BE2C (cell line): ENCODE measurements around the gene JADE2.
A peak's percentile ranks its signal among the peaks of the same experiment; 100 is the strongest.

Experiments used
- DNase-seq: peaks from one replicate; pipeline ENCODE4 v3.0.0-alpha.2; 2020
- H3K27me3 ChIP-seq: fragments of 250-450 bp; sonication (Bioruptor Pico); 2 replicates; pipeline ENCODE4 v1.5.1; 2020; ENCODE audit warnings: mild to moderate bottlenecking
- H3K36me3 ChIP-seq: fragments of 250-450 bp; sonication (Bioruptor Pico); 2 replicates; pipeline ENCODE4 v1.5.1; 2020; ENCODE audit warnings: mild to moderate bottlenecking
- H3K4me1 ChIP-seq: fragments of 250-450 bp; sonication (Bioruptor Pico); 2 replicates; pipeline ENCODE4 v1.5.1; 2020
- H3K4me3 ChIP-seq: 2 replicates; pipeline ENCODE4 v1.5.1; 2011; ENCODE audit warnings: low read depth, low read length
- H3K9me3 ChIP-seq: fragments of 250-450 bp; sonication (Bioruptor Pico); 2 replicates; pipeline ENCODE4 v1.5.1; 2020
- TF ChIP-seq, protein P1 (sequence below): IDR thresholded peaks from 2 replicates; pipeline ENCODE4 v1.5.1; 2012; ENCODE audit warnings: mild to moderate bottlenecking, low read depth, low read length

The JADE2 gene

DNA sequence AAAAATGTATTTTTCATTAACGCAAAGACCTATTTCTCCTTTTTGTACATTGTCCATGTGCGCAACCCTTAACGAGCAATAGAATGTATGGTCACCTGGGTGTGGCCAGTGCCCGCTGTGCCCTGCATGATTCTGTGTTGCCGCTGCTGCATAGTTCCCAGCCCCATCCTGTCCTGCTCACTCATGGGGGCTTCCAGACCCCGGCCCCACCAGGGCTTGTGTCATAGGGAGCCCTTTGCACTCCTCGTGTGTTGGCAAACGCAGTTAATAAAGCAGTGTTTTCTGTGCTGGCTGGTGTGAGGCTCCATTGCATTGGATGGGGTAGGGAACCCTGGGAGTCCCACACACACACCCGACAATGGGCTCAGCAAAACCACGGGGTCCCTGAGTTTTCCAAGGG lies 57.5 kb downstream of the JADE2 start:
- TF ChIP-seq, protein P1, sequence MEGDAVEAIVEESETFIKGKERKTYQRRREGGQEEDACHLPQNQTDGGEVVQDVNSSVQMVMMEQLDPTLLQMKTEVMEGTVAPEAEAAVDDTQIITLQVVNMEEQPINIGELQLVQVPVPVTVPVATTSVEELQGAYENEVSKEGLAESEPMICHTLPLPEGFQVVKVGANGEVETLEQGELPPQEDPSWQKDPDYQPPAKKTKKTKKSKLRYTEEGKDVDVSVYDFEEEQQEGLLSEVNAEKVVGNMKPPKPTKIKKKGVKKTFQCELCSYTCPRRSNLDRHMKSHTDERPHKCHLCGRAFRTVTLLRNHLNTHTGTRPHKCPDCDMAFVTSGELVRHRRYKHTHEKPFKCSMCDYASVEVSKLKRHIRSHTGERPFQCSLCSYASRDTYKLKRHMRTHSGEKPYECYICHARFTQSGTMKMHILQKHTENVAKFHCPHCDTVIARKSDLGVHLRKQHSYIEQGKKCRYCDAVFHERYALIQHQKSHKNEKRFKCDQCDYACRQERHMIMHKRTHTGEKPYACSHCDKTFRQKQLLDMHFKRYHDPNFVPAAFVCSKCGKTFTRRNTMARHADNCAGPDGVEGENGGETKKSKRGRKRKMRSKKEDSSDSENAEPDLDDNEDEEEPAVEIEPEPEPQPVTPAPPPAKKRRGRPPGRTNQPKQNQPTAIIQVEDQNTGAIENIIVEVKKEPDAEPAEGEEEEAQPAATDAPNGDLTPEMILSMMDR: no peak
- Histone ChIP-seq H3K9me3 (no peaks in the 10 kb centered on the region), H3K4me1 (peaks cover 2% of the 10 kb centered on the region; the same call in 1 of the 2 replicates), H3K4me3 (no peak overlapping the region), H3K27me3 (no peaks in the 10 kb centered on the region), H3K36me3 (no peaks in the 10 kb centered on the region)
- no peak for DNase-seq

DNA sequence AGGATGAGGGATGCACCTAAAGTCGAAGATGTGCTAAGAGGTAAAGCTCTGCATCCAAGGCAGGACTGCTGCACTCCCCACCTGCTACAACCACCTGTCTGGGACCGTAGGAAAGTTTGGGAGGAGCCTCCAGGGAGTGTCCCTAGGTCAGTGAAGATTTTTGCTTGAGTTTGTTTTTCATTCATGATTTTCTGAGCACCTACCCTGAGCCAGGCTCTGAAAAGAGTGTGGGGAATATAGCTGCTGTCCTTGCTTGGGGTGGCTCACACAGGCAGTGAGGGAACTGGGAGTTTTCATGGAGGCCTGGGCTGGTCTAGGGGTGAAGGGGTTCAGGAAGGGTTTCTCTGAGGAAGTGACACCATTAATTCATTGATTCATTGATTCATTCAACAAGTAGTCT lies 58.3 kb downstream of the JADE2 start:
- no peaks in the 10 kb centered on the region for H3K9me3 ChIP-seq
- no peaks in the 10 kb centered on the region for H3K36me3 ChIP-seq
- DNase-seq: no peak
- H3K4me1 ChIP-seq: peaks cover 2% of the 10 kb centered on the region; the same call in 1 of the 2 replicates
- H3K27me3 ChIP-seq: no peaks in the 10 kb centered on the region
- TF ChIP-seq, protein P1: no peak
- H3K4me3 ChIP-seq: no peak overlapping the region

- no peaks in the 10 kb centered on the region for H3K27me3 ChIP-seq
- TF ChIP-seq, protein P1: no peak
- no peaks in the 10 kb centered on the region for H3K36me3 ChIP-seq
- no peak for DNase-seq
- no peak overlapping the region for H3K4me3 ChIP-seq
- H3K4me1 ChIP-seq: peaks cover 2% of the 10 kb centered on the region; the same call in 1 of the 2 replicates
- no peaks in the 10 kb centered on the region for H3K9me3 ChIP-seq
Observed at GRCh38 chr5:134584662-134585061, 59.2 kb downstream of the JADE2 start.

- H3K4me3 ChIP-seq: no peak overlapping the region
- H3K27me3 ChIP-seq: no peaks in the 10 kb centered on the region
- H3K36me3 ChIP-seq: no peaks in the 10 kb centered on the region
- TF ChIP-seq, protein P1: no peak
- no peaks in the 10 kb centered on the region for H3K9me3 ChIP-seq
- DNase-seq: no peak
- peaks cover 2% of the 10 kb centered on the region; the same call in 1 of the 2 replicates for H3K4me1 ChIP-seq
Observed at GRCh38 chr5:134585966-134586365, 60.5 kb downstream of the JADE2 start.

- H3K9me3 ChIP-seq: no peaks in the 10 kb centered on the region
- H3K27me3 ChIP-seq: no peaks in the 10 kb centered on the region
- TF ChIP-seq, protein P1: peak; percentile 87
- peak; percentile 92 for DNase-seq
- H3K4me3 ChIP-seq: no peak overlapping the region
- peaks cover 2% of the 10 kb centered on the region; the same call in 1 of the 2 replicates for H3K4me1 ChIP-seq
- H3K36me3 ChIP-seq: no peaks in the 10 kb centered on the region
Observed at GRCh38 chr5:134586866-134587524, 61.5 kb downstream of the JADE2 start.

- Histone ChIP-seq H3K9me3 (no peaks in the 10 kb centered on the region), H3K36me3 (no peaks in the 10 kb centered on the region), H3K4me1 (peaks cover 2% of the 10 kb centered on the region; the same call in 1 of the 2 replicates), H3K27me3 (no peaks in the 10 kb centered on the region), H3K4me3 (no peak overlapping the region)
- TF ChIP-seq, protein P1: no peak
- DNase-seq: no peak
Observed at GRCh38 chr5:134590992-134591659, 65.7 kb downstream of the JADE2 start.
